ENCODE measurements around the gene KISS1R. TPM values are rescaled to one million over a fixed set of nuclear protein-coding genes. Genes with fewer than 3 reads are reported as not detected.
"Not testable (repeated sequence)": the region's sequence is repeated elsewhere in the genome, so short reads cannot be mapped to it uniquely, and the experiment has no call there.

The KISS1R gene
- total RNA-seq, 1 donor from 2014 or later: not detected

- no peak for DNase-seq
- ATAC-seq: no peak
- H3K4me1 ChIP-seq: peaks cover 11% of the 10 kb centered on the region
- H3K27ac ChIP-seq: no peak overlapping the region
- no peaks in the 10 kb centered on the region for H3K9me3 ChIP-seq
- TF ChIP-seq CTCF (IDR thresholded peaks at IDR 0.05): no peak
- H3K36me3 ChIP-seq: no peaks in the 10 kb centered on the region
- no peak overlapping the region for H3K4me3 ChIP-seq
- intact Hi-C loops (cut with DNase I): no loop called here
- H3K27me3 ChIP-seq: no peaks in the 10 kb centered on the region
Measured at GRCh38 chr19:954272-954671, 37.1 kb downstream of the KISS1R start.

- H3K27me3 ChIP-seq: no peaks in the 10 kb centered on the region
- ATAC-seq: no peak
- peaks cover 11% of the 10 kb centered on the region for H3K4me1 ChIP-seq
- intact Hi-C loops (cut with DNase I): no loop called here
- no peak overlapping the region for H3K27ac ChIP-seq
- TF ChIP-seq CTCF (IDR thresholded peaks at IDR 0.05): no peak
- no peaks in the 10 kb centered on the region for H3K36me3 ChIP-seq
- H3K9me3 ChIP-seq: no peaks in the 10 kb centered on the region
- no peak overlapping the region for H3K4me3 ChIP-seq
- no peak for DNase-seq
Measured at GRCh38 chr19:954672-955494, 37.8 kb downstream of the KISS1R start.

- H3K9me3 ChIP-seq: no peaks in the 10 kb centered on the region
- H3K36me3 ChIP-seq: no peaks in the 10 kb centered on the region
- DNase-seq: no peak
- intact Hi-C loops (cut with DNase I): no loop called here
- ATAC-seq: no peak
- peaks cover 11% of the 10 kb centered on the region for H3K4me1 ChIP-seq
- H3K27ac ChIP-seq: peak overlapping the region; percentile 24
- no peak overlapping the region for H3K4me3 ChIP-seq
- no peaks in the 10 kb centered on the region for H3K27me3 ChIP-seq
- TF ChIP-seq CTCF (IDR thresholded peaks at IDR 0.05): no peak
Measured at GRCh38 chr19:955803-956765, 39.0 kb downstream of the KISS1R start.

DNA sequence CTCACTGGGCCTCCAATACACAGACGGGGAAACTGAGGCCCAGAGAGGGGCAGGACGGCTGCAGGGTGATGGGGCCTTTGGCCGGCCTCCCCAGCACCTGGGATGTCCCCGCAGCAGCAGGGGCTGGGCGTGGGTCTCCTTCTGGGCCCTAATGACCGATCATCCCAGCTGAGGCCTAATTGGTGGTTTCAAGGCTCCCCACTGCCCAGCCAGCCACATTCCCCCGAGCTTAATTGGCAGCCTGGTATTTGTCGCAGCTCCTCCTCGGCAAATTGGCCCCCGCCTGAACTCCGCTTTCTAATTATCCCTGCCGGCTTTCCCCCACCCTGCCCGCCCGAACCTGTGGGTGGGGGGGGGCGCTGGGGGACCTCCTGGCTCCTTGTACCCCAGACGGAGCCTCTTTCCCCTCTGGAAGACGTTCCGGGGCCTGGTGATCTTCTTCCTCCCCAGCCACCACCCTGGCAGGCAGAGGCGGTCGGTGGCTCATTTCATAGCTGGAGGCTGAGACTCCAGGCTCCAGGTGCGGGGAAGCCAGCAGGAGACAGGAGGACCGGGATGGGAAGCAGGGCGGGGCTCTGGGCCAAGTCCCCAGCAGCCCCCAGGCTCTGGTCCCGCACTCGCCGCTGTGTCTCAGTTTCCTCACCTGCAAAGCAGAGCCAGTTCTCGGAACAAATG lies 39.8 kb downstream of the KISS1R start:
- Histone ChIP-seq H3K36me3 (no peaks in the 10 kb centered on the region), H3K27me3 (no peaks in the 10 kb centered on the region), H3K9me3 (no peaks in the 10 kb centered on the region), H3K4me3 (no peak overlapping the region), H3K4me1 (peaks cover 11% of the 10 kb centered on the region), H3K27ac (peak overlapping the region; percentile 24)
- TF ChIP-seq CTCF (IDR thresholded peaks at IDR 0.05): no peak
- DNase-seq (no peak), ATAC-seq (peak; percentile 4)
- intact Hi-C loops (cut with DNase I): no loop called here

DNA sequence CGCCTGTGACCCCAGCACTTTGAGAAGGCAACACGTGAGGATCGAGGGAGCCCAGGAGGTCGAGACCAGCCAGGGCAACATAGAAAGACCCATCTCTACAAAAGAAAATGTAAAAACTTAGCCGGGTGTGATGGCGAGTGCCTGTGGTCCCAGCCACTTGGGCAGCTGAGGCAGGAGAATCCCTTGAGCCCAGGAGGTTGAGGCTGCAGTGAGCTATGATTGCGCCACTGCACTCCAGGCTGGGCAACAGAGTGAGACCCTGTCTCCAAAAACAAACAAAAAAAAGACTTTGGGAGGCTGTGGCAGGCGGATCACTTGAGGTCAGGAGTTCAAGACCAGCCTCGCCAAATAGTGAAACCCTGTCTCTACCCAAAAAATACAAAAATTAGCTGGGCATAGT lies 40.4 kb downstream of the KISS1R start:
- intact Hi-C loops (cut with DNase I); H3K9me3 ChIP-seq; H3K27ac ChIP-seq; H3K4me3 ChIP-seq; DNase-seq; ATAC-seq; H3K36me3 ChIP-seq; H3K4me1 ChIP-seq; H3K27me3 ChIP-seq: not testable (repeated sequence)
